ENCODE results near the gene SLC6A17.

SLC6A17 gene

DNA sequence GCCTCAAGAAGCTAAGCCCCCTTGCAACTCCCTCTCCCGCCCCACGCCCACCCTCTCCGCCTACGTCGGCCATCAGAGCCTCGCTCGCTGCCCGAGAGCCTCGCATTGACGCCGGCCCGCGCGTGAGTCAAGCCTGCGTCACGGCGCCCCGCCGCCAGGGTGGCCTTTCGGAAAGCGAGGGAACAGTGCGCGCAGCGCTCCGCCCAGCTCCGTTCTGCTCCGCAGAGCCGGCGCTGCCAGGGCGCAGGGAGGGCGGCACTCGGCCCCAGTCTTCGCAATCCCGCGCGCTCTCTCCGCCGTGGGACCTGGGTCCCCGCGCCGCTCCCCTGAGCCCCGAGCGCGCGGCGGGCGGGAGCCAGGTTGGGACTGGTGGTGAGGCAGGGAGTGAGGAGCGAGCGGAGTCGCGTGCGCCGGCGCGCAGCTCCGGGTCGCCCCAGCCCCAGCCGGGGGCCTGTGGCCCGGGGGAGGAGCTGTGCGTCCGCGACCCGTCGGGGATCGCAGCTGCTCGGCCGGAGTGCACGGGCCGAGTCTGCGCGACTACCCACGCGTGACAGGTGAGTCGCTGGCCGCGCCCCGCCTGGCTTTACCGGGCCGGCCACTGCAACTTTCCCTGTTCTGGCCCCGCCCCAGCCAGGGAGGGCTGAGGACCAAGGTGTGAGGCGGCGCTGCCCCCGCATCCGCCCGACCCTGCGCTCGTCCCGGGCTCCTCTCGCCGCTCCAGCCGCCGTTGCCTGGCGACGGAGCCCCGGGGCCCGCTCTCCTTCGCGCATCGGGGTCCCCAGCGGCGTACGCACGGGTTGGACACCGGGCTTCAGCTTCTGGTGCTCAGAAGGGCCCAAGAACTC is at the start of gene SLC6A17:
SLC6A17 (plus strand) TSS at position 165 of the 845 bp plus-strand sequence. CDS start 16,436 bp downstream, outside the sequence.
- no peaks in the 10 kb centered on the region for H3K9me3 ChIP-seq
- H3K4me3 ChIP-seq (ENCODE audit: low read depth in 1 of 2, low read length in 1 of 2): no peak within 1 kb of the TSS
- no peaks in the 10 kb centered on the region for H3K36me3 ChIP-seq
- no peak within 1 kb of the TSS for H3K27ac ChIP-seq
- H3K27me3 ChIP-seq: peaks cover 100% of the 10 kb centered on the region
- TF ChIP-seq, protein P1, sequence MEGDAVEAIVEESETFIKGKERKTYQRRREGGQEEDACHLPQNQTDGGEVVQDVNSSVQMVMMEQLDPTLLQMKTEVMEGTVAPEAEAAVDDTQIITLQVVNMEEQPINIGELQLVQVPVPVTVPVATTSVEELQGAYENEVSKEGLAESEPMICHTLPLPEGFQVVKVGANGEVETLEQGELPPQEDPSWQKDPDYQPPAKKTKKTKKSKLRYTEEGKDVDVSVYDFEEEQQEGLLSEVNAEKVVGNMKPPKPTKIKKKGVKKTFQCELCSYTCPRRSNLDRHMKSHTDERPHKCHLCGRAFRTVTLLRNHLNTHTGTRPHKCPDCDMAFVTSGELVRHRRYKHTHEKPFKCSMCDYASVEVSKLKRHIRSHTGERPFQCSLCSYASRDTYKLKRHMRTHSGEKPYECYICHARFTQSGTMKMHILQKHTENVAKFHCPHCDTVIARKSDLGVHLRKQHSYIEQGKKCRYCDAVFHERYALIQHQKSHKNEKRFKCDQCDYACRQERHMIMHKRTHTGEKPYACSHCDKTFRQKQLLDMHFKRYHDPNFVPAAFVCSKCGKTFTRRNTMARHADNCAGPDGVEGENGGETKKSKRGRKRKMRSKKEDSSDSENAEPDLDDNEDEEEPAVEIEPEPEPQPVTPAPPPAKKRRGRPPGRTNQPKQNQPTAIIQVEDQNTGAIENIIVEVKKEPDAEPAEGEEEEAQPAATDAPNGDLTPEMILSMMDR (IDR thresholded peaks at IDR 0.05): no peak
- no peaks in the 10 kb centered on the region for H3K4me1 ChIP-seq (ENCODE audit: control insufficient read depth in 1 of 2, insufficient read depth in 1 of 2, low read depth in 1 of 2, low read length in 1 of 2)

DNA sequence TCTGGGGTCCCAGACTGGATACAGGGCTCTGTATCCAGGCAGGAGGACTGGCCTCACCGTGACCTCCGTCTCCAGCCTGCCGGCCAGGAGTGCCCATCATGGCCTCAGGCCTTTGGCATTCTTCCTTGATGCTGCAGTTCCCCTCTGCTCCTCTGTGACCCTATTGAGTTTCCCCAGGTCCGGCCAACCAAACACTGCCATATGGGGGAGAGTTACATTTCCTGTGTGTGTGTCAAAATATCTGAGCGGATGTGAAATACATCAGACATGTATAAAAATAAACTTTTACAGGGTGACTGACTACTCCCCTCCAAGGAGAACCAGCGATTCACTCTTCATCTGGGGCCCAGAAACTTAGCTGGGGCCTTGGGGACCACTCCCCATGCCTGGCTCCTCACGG is 48.2 kb upstream of the SLC6A17 start:
- H3K9me3 ChIP-seq: no peaks in the 10 kb centered on the region
- H3K27ac ChIP-seq: no peak overlapping the region
- no peak overlapping the region for H3K4me3 ChIP-seq (ENCODE audit: low read depth in 1 of 2, low read length in 1 of 2)
- TF ChIP-seq, protein P1 (IDR thresholded peaks at IDR 0.05): no peak
- no peaks in the 10 kb centered on the region for H3K27me3 ChIP-seq
- peaks cover 12 to 17% of the 10 kb centered on the region in 2 experiments for H3K4me1 ChIP-seq (ENCODE audit: control insufficient read depth in 1 of 2, insufficient read depth in 1 of 2, low read depth in 1 of 2, low read length in 1 of 2)
- no peaks in the 10 kb centered on the region for H3K36me3 ChIP-seq

DNA sequence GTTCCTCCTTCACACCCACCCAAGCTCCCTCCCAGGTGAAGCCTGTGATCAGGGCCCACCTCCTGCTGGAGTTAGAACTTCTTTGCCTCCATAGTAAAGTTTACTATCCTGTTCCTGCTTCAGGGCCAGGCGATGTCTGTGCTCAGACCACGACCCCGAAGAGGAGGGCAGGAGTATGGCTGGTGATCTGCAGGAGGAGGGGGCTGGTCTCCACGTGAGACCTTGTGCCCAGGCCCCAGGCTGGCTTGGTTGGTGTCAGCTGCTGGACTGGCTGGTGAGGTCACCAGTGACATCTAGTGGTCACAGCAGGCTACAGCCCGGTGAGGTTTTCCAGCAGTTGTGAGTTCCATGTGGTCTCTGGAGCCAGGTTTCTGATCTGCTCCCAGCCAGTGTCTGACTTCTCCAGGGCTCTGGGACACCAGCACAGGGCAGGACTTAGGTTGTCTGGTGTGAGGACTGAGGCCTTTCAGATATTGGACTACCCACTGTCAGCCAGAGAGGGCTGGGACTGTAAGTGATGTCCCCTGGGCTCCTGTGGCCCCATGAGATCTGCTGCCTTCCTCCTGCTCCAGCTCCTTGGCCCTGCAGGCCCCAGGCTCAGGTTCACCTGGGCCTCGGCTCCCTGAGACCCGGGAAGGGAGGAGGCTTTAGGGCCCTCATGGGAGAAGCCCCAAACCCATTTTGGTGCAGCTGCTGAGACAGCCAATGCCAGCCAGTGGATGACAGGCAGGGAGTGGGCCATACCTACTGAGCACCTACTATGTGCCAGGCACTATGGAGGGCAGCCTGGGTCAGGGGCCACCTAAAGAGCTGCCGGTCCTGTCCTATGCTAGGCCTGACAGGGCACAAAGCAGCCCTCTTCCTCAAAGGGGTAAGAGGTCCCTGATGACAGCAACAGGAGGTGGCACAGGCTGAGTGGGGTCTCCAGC is 44.0 kb upstream of the SLC6A17 start:
- Histone ChIP-seq H3K36me3 (no peaks in the 10 kb centered on the region), H3K4me1 (ENCODE audit: control insufficient read depth in 1 of 2, insufficient read depth in 1 of 2, low read depth in 1 of 2, low read length in 1 of 2) (peaks cover 11 to 15% of the 10 kb centered on the region in 2 experiments), H3K4me3 (ENCODE audit: low read depth in 1 of 2, low read length in 1 of 2) (no peak overlapping the region), H3K27ac (no peak overlapping the region), H3K27me3 (peaks cover 30% of the 10 kb centered on the region), H3K9me3 (no peaks in the 10 kb centered on the region)
- TF ChIP-seq, protein P1 (IDR thresholded peaks at IDR 0.05): no peak

DNA sequence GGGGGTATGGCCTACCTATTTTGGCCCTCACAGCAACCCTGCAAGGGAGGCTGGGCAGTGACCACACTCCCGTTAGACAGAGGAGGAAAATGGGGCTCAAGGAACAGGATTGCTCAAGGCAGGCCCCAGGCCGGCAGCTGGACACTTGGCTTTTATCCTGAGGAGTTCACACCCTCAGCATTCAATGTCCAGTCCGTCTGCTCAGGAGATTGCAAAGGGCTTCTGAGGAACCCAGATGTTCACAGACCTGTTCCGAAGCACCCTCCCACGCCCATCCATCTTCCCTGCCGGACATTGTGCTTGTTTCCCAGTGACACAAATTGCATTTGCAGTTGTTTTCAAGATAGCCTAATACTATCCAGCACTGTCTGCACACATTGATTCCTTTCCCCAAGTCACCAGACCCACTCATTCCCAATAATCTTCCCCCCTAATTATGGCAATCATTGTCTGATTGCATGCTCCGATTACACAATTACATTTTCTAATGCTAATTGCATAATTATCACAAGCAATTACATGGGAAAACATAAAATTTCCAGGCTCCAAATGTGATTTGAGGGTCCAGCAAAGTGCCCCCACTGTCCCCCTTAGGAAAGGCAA is 42.3 kb upstream of the SLC6A17 start:
- Histone ChIP-seq H3K9me3 (no peaks in the 10 kb centered on the region), H3K4me3 (ENCODE audit: low read depth in 1 of 2, low read length in 1 of 2) (no peak overlapping the region), H3K27ac (no peak overlapping the region), H3K36me3 (no peaks in the 10 kb centered on the region), H3K4me1 (ENCODE audit: control insufficient read depth in 1 of 2, insufficient read depth in 1 of 2, low read depth in 1 of 2, low read length in 1 of 2) (no peaks in the 10 kb centered on the region), H3K27me3 (peaks cover 45% of the 10 kb centered on the region)
- TF ChIP-seq, protein P1 (IDR thresholded peaks at IDR 0.05): no peak

DNA sequence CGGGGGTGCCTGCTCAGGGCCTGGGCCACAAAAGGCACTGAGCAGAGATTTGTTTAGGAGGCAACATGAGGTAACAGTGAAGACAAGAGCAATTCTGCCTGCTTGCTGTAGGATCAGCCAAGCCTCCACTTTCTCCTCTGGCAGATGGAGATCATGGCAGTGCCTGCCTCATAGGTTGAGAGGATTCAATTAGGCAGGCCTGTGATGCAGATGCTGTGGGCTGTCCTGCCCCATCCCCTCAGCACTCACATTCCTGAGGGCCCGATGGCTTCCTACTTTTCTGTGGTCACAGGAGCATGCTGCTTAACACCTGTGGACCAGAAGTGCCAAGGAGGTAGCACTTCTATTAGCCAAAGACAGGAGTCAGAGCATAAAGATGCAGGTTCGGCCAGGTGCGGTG is 39.2 kb upstream of the SLC6A17 start:
- Histone ChIP-seq H3K4me1 (ENCODE audit: control insufficient read depth in 1 of 2, insufficient read depth in 1 of 2, low read depth in 1 of 2, low read length in 1 of 2) (no peaks in the 10 kb centered on the region), H3K27ac (no peak overlapping the region), H3K9me3 (no peaks in the 10 kb centered on the region), H3K27me3 (peaks cover 74% of the 10 kb centered on the region), H3K36me3 (no peaks in the 10 kb centered on the region), H3K4me3 (ENCODE audit: low read depth in 1 of 2, low read length in 1 of 2) (no peak overlapping the region)
- TF ChIP-seq, protein P1 (IDR thresholded peaks at IDR 0.05): no peak
